ENCODE measurements around the gene MTFR1L. TPM values are rescaled to one million over a fixed set of nuclear protein-coding genes. Genes with fewer than 3 reads are reported as not detected.

Gene MTFR1L
- polyA plus RNA-seq, 1 donor, result 69.8 TPM

DNA sequence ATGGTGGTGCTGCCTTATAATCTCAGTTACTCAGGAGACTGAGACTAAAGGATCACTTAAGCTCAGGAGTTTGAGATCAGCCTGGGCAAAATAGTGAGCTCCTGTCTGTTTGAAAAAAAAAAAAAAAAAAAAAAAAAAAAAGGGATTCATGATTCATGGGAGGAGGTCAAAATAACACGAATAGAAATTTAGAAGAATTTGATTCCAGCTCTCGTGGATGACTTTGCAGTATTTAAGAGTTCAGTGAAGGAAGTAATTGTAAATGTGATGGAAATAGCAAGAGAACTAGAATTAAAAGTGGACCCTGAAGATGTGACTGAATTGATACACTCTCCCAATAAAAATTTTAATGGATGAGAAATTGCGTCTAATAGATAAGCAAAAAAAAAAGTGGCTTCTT, 23.7 kb downstream of the MTFR1L start:
- WGBS (ENCODE audit: insufficient coverage, low lambda C conversion rate), result 100% methylated on average over 1 of the region's 3 CpGs
- no peak for DNase-seq
- H3K27ac ChIP-seq (ENCODE audit: low read length), result no peak overlapping the region
- H3K36me3 ChIP-seq (ENCODE audit: control insufficient read depth, insufficient read depth, low read length), result no peaks in the 10 kb centered on the region
- no peaks in the 10 kb centered on the region for H3K4me1 ChIP-seq (ENCODE audit: control insufficient read depth, insufficient read depth, low read length)
- H3K27me3 ChIP-seq (ENCODE audit: control insufficient read depth, insufficient read depth, low read length), result no peaks in the 10 kb centered on the region
- no peaks in the 10 kb centered on the region for H3K9me3 ChIP-seq (ENCODE audit: control insufficient read depth, low read depth, low read length)
- H3K4me3 ChIP-seq (ENCODE audit: low read length), result no peak overlapping the region

DNA sequence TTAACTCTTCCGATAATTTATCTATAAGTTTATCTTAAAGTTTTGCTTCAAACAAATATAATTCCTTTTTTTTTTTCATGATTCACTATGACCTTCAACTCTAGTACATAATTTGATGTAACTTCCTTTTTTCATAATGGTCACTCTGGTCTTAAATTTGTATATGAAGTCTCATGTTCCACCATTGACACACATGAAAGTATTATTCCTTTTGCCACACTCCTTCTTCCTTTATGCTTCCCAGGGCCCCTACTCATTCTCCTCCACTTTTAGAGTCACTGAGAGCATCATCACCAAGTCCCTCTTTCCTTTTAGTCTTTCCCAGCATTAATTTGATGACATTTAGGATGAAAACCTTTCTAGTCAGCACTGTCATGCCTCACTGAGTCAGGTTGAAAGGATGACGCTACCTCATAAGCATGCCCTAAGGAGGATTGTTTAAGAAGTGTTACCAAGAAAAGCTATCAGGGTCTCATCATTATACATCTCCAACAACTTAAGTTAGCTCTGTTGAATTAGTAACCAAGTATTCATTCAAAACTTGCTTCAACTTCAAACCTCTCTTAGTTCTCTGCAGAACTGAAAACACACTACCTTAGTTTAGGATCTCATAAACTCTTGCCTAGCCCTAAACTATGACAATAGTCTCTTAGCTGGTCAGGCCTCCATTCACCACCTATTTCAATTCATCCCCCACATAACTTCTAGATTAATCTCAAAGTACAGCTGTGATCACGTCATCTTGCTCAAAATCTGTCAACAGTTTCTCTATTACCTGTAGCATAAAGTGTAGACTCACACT, 25.0 kb downstream of the MTFR1L start:
- H3K4me3 ChIP-seq (ENCODE audit: low read length), result no peak overlapping the region
- H3K27me3 ChIP-seq (ENCODE audit: control insufficient read depth, insufficient read depth, low read length), result no peaks in the 10 kb centered on the region
- no peak for DNase-seq
- no peaks in the 10 kb centered on the region for H3K9me3 ChIP-seq (ENCODE audit: control insufficient read depth, low read depth, low read length)
- no peaks in the 10 kb centered on the region for H3K4me1 ChIP-seq (ENCODE audit: control insufficient read depth, insufficient read depth, low read length)
- H3K36me3 ChIP-seq (ENCODE audit: control insufficient read depth, insufficient read depth, low read length), result no peaks in the 10 kb centered on the region
- WGBS (ENCODE audit: insufficient coverage, low lambda C conversion rate), result 91% methylated on average over 1 of the region's 3 CpGs
- H3K27ac ChIP-seq (ENCODE audit: low read length), result no peak overlapping the region

GRCh38 chr1:25845664-25846063, 25.9 kb downstream of the MTFR1L start:
- WGBS (ENCODE audit: insufficient coverage, low lambda C conversion rate), result 60% methylated on average over 1 of the region's 5 CpGs
- DNase-seq, result no peak
- Histone ChIP-seq H3K9me3 (ENCODE audit: control insufficient read depth, low read depth, low read length) (no peaks in the 10 kb centered on the region), H3K27me3 (ENCODE audit: control insufficient read depth, insufficient read depth, low read length) (no peaks in the 10 kb centered on the region), H3K4me1 (ENCODE audit: control insufficient read depth, insufficient read depth, low read length) (no peaks in the 10 kb centered on the region), H3K4me3 (ENCODE audit: low read length) (no peak overlapping the region), H3K27ac (ENCODE audit: low read length) (no peak overlapping the region), H3K36me3 (ENCODE audit: control insufficient read depth, insufficient read depth, low read length) (no peaks in the 10 kb centered on the region)

DNA sequence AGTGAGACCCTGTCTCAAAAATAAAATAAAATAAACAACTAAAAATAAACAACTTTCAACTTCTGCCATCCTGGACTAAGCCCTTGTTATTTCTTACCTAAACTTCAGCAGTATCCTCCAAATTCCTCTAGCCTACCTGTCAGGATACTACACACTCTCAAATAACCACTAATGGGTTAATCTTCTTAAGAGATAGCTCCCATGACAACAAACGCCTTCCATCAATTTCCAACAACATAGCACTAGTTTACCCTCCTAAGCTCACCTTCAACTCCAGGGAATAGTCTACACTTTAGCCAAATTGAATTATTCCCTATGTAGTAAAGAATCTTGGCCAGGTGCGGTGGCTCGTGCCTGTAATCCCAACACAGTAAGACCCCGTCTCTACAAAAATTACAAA, 28.2 kb downstream of the MTFR1L start:
- DNase-seq, result no peak
- no peak overlapping the region for H3K27ac ChIP-seq (ENCODE audit: low read length)
- no peak overlapping the region for H3K4me3 ChIP-seq (ENCODE audit: low read length)
- no peaks in the 10 kb centered on the region for H3K36me3 ChIP-seq (ENCODE audit: control insufficient read depth, insufficient read depth, low read length)
- no peaks in the 10 kb centered on the region for H3K27me3 ChIP-seq (ENCODE audit: control insufficient read depth, insufficient read depth, low read length)
- no peaks in the 10 kb centered on the region for H3K9me3 ChIP-seq (ENCODE audit: control insufficient read depth, low read depth, low read length)
- no CpG with 5 or more reads among the region's 4 CpGs for WGBS (ENCODE audit: insufficient coverage, low lambda C conversion rate)
- H3K4me1 ChIP-seq (ENCODE audit: control insufficient read depth, insufficient read depth, low read length), result no peaks in the 10 kb centered on the region

DNA sequence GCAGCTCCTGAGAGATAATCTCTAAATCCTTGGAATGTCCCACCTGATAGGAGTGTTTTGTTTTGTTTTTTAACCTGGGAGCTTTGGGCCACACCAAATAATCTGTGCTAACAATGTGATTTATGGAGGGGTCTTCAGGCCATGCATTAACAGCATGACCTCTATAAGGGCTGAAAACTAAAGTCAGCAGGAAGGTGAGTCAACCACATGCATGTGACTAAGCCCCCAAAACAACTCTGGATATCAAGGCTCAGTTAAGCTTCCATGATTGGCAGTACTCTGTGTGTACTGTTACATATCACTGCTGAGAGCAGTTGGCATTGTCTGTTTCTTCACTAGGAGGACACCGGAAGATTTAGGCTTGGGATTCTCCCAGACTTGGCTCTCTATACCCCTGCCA, 28.8 kb downstream of the MTFR1L start:
- Histone ChIP-seq H3K9me3 (ENCODE audit: control insufficient read depth, low read depth, low read length) (no peaks in the 10 kb centered on the region), H3K27me3 (ENCODE audit: control insufficient read depth, insufficient read depth, low read length) (no peaks in the 10 kb centered on the region), H3K27ac (ENCODE audit: low read length) (no peak overlapping the region), H3K4me1 (ENCODE audit: control insufficient read depth, insufficient read depth, low read length) (no peaks in the 10 kb centered on the region), H3K36me3 (ENCODE audit: control insufficient read depth, insufficient read depth, low read length) (no peaks in the 10 kb centered on the region), H3K4me3 (ENCODE audit: low read length) (no peak overlapping the region)
- no CpG with 5 or more reads among the region's 1 CpG for WGBS (ENCODE audit: insufficient coverage, low lambda C conversion rate)
- no peak for DNase-seq

DNA sequence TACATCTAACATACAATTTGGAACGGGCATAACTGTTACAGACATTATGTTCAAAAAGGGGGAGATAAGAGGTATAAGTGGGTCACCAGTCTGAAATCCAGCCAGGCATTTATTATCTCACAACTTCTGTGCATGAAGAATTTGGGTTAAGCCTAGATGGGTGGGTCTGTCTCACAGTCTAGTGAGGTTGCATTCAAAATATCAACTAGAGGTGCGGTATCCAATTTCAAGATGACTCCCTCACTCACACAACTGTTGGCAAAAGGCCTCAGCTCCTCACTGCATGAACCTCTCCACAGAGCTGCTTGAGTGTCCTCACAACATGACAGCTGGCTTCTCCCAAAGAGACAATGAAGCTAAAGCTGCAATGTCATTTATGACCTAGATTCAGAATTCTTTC, 34.8 kb downstream of the MTFR1L start:
- no peak for DNase-seq
- H3K9me3 ChIP-seq (ENCODE audit: control insufficient read depth, low read depth, low read length), result no peaks in the 10 kb centered on the region
- H3K27me3 ChIP-seq (ENCODE audit: control insufficient read depth, insufficient read depth, low read length), result no peaks in the 10 kb centered on the region
- H3K4me1 ChIP-seq (ENCODE audit: control insufficient read depth, insufficient read depth, low read length), result peaks cover 6% of the 10 kb centered on the region
- H3K27ac ChIP-seq (ENCODE audit: low read length), result no peak overlapping the region
- H3K36me3 ChIP-seq (ENCODE audit: control insufficient read depth, insufficient read depth, low read length), result no peaks in the 10 kb centered on the region
- no CpG with 5 or more reads among the region's 2 CpGs for WGBS (ENCODE audit: insufficient coverage, low lambda C conversion rate)
- no peak overlapping the region for H3K4me3 ChIP-seq (ENCODE audit: low read length)

DNA sequence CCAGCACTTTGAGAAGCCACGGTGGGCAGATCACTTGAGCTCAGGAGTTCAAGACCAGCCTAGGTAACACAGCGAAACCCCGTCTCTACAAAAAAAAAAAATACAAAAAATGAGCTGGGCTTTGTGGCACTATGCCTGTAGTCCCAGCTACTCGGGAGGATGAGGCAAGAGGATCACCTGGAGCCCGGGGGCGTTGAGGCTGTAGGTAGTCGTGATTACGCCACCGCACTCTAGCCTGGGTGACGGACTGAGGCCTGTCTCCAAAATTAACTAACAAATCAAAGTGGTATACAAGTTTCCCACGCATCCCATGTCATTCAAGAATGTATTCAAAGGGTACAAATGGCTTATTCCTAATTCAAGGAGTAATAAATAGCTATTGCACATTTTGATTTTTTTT, 37.1 kb downstream of the MTFR1L start:
- H3K36me3 ChIP-seq (ENCODE audit: control insufficient read depth, insufficient read depth, low read length), result peaks cover under 1% of the 10 kb centered on the region
- no peak overlapping the region for H3K27ac ChIP-seq (ENCODE audit: low read length)
- WGBS (ENCODE audit: insufficient coverage, low lambda C conversion rate), result no CpG with 5 or more reads among the region's 11 CpGs

GRCh38 chr1:25858494-25858893, 38.7 kb downstream of the MTFR1L start:
- peak in 1 of 2 donors; percentile 22 for DNase-seq
- Histone ChIP-seq H3K4me1 (ENCODE audit: control insufficient read depth, insufficient read depth, low read length) (peaks cover 18% of the 10 kb centered on the region), H3K36me3 (ENCODE audit: control insufficient read depth, insufficient read depth, low read length) (peaks cover 16% of the 10 kb centered on the region), H3K9me3 (ENCODE audit: control insufficient read depth, low read depth, low read length) (peaks cover 4% of the 10 kb centered on the region), H3K27ac (ENCODE audit: low read length) (no peak overlapping the region), H3K4me3 (ENCODE audit: low read length) (peak overlapping the region; percentile 47), H3K27me3 (ENCODE audit: control insufficient read depth, insufficient read depth, low read length) (no peaks in the 10 kb centered on the region)
- no CpG with 5 or more reads among the region's 7 CpGs for WGBS (ENCODE audit: insufficient coverage, low lambda C conversion rate)

More for the DNA sequence above, 37.1 kb downstream of the MTFR1L start:
- no peak for DNase-seq
- H3K4me3 ChIP-seq (ENCODE audit: low read length), result no peak overlapping the region
- H3K4me1 ChIP-seq (ENCODE audit: control insufficient read depth, insufficient read depth, low read length), result peaks cover 18% of the 10 kb centered on the region
- no peaks in the 10 kb centered on the region for H3K27me3 ChIP-seq (ENCODE audit: control insufficient read depth, insufficient read depth, low read length)
- H3K9me3 ChIP-seq (ENCODE audit: control insufficient read depth, low read depth, low read length), result peaks cover 4% of the 10 kb centered on the region

- Histone ChIP-seq H3K9me3 (ENCODE audit: control insufficient read depth, low read depth, low read length) (peaks cover 4% of the 10 kb centered on the region), H3K27ac (ENCODE audit: low read length) (peak within 1 kb of the TSS; percentile 84), H3K36me3 (ENCODE audit: control insufficient read depth, insufficient read depth, low read length) (peaks cover 21% of the 10 kb centered on the region), H3K4me1 (ENCODE audit: control insufficient read depth, insufficient read depth, low read length) (peaks cover 18% of the 10 kb centered on the region), H3K27me3 (ENCODE audit: control insufficient read depth, insufficient read depth, low read length) (no peaks in the 10 kb centered on the region), H3K4me3 (ENCODE audit: low read length) (peak within 1 kb of the TSS; percentile 59)
- peak; percentile 84 to 91 for DNase-seq
- no CpG with 5 or more reads among the region's 77 CpGs for WGBS (ENCODE audit: insufficient coverage, low lambda C conversion rate)
Observed at GRCh38 chr1:25858906-25859789, 39.4 kb downstream of the MTFR1L start, which contains the start of gene AUNIP. TSS of gene AUNIP (minus strand) at chr1:25859457. CDS start at chr1:25859357, 100 bp downstream.

All from large intestine (tissue), 3 donors.